Activated CD4-positive, CD25-positive, alpha-beta regulatory T cell treated with anti-CD3 and anti-CD28 coated beads, Interleukin-2, amount 50 U/mL, for 16 hours (primary cell): ENCODE results near the gene EIPR1.

Experiments used
- DNase-seq: peaks from one replicate; pipeline ENCODE4 v3.0.0-alpha.2; 2020; ENCODE audit warnings: low read depth, low spot score

The EIPR1 gene

GRCh38 chr2:3324036-3324386 is 53.6 kb downstream of the EIPR1 start:
- no peak for DNase-seq

GRCh38 chr2:3323360-3324035 is 54.1 kb downstream of the EIPR1 start:
- no peak for DNase-seq

GRCh38 chr2:3322311-3322970 is 55.2 kb downstream of the EIPR1 start:
- DNase-seq = no peak

GRCh38 chr2:3321825-3322224 is 55.8 kb downstream of the EIPR1 start:
- DNase-seq = no peak

- no peak for DNase-seq
Observed at GRCh38 chr2:3320910-3321605, 56.6 kb downstream of the EIPR1 start.

GRCh38 chr2:3319745-3320566 is 57.7 kb downstream of the EIPR1 start:
- DNase-seq = no peak

- DNase-seq = no peak
Observed at GRCh38 chr2:3319134-3319533, 58.5 kb downstream of the EIPR1 start.

GRCh38 chr2:3317871-3318590 is 59.6 kb downstream of the EIPR1 start:
- no peak for DNase-seq

- DNase-seq = no peak
Observed at GRCh38 chr2:3317277-3317685, 60.3 kb downstream of the EIPR1 start.

GRCh38 chr2:3316456-3317276 is 61.0 kb downstream of the EIPR1 start:
- DNase-seq = no peak

GRCh38 chr2:3314626-3315025 is 63.0 kb downstream of the EIPR1 start:
- no peak for DNase-seq

- DNase-seq = no peak
Observed at GRCh38 chr2:3313781-3314375, 63.7 kb downstream of the EIPR1 start.

GRCh38 chr2:3312576-3313345 is 64.9 kb downstream of the EIPR1 start:
- DNase-seq = no peak

- no peak for DNase-seq
Observed at GRCh38 chr2:3311601-3312000, 66.0 kb downstream of the EIPR1 start.

GRCh38 chr2:3309496-3310355 is 67.9 kb downstream of the EIPR1 start:
- no peak for DNase-seq

- no peak for DNase-seq
Observed at GRCh38 chr2:3307901-3308300, 69.7 kb downstream of the EIPR1 start.

- DNase-seq = no peak
Observed at GRCh38 chr2:3307236-3307635, 70.4 kb downstream of the EIPR1 start.

- DNase-seq = no peak
Observed at GRCh38 chr2:3305952-3306351, 71.7 kb downstream of the EIPR1 start.
